Glutamatergic neuron (in vitro differentiated cells): ENCODE measurements around the gene ZNF394. TPM values are rescaled to one million over a fixed set of nuclear protein-coding genes. Genes with fewer than 3 reads are reported as not detected.
A peak's percentile ranks its signal among the peaks of the same experiment; 100 is the strongest.

Experiments used
- DNase-seq: peaks from one replicate; pipeline ENCODE4 v3.0.0; 2022
- H3K27ac Mint-ChIP-seq: one replicate; pipeline ENCODE4 v1.8.0; 2020; ENCODE audit warnings: mild to moderate bottlenecking, mixed read lengths, inconsistent platforms; ENCODE audit not compliant: unreplicated experiment
- H3K27me3 Mint-ChIP-seq: one replicate; pipeline ENCODE4 v1.8.0; 2020; ENCODE audit warnings: mild to moderate bottlenecking, moderate library complexity, mixed read lengths, inconsistent platforms; ENCODE audit not compliant: unreplicated experiment
- H3K36me3 Mint-ChIP-seq: one replicate; pipeline ENCODE4 v1.8.0; 2020; ENCODE audit warnings: mild to moderate bottlenecking, mixed read lengths, inconsistent platforms; ENCODE audit not compliant: unreplicated experiment
- H3K4me1 Mint-ChIP-seq: one replicate; pipeline ENCODE4 v1.8.0; 2020; ENCODE audit warnings: mild to moderate bottlenecking, low read depth, mixed read lengths, inconsistent platforms; ENCODE audit not compliant: unreplicated experiment
- H3K4me3 Mint-ChIP-seq: one replicate; pipeline ENCODE4 v1.8.0; 2020; ENCODE audit warnings: mild to moderate bottlenecking, mixed read lengths, inconsistent platforms; ENCODE audit not compliant: unreplicated experiment
- H3K9me3 Mint-ChIP-seq: one replicate; pipeline ENCODE4 v1.8.0; 2020; ENCODE audit warnings: mild to moderate bottlenecking, moderate library complexity, mixed read lengths, inconsistent platforms; ENCODE audit not compliant: unreplicated experiment
- CTCF ChIP-seq: fragments of 200-600 bp; sonication (generic); IDR thresholded peaks from one replicate; pipeline ENCODE4 v1.5.0; 2021; ENCODE audit not compliant: partially characterized antibody, unreplicated experiment
- total RNA-seq: library from RNA; stranded (reverse); fragmentation: NEBNext Ultra II Directional; extraction: Animal tissue kit (Norgen Biotek cat#: 25700); gene quantifications from one replicate; pipeline ENCODE4 v1.2.1, GENCODE V29; 2021; ENCODE audit not compliant: unreplicated experiment

ZNF394 gene
- total RNA-seq, 1 donor from 2014 or later, result 19.9 TPM

GRCh38 chr7:99456288-99456687 lies 43.8 kb downstream of the ZNF394 start:
- H3K4me3 Mint-ChIP-seq, result no peak overlapping the region
- no peaks in the 10 kb centered on the region for H3K36me3 Mint-ChIP-seq
- H3K27me3 Mint-ChIP-seq, result peaks cover 6% of the 10 kb centered on the region
- peaks cover 17% of the 10 kb centered on the region for H3K4me1 Mint-ChIP-seq
- no peak for TF ChIP-seq CTCF
- peaks cover 8% of the 10 kb centered on the region for H3K9me3 Mint-ChIP-seq
- peak overlapping the region; percentile 68 for H3K27ac Mint-ChIP-seq
- DNase-seq, result no peak

- Mint-ChIP-seq H3K9me3 (peaks cover 8% of the 10 kb centered on the region), H3K4me3 (no peak overlapping the region), H3K27ac (peak overlapping the region; percentile 68), H3K36me3 (no peaks in the 10 kb centered on the region), H3K27me3 (peaks cover 6% of the 10 kb centered on the region), H3K4me1 (peaks cover 17% of the 10 kb centered on the region)
- no peak for DNase-seq
- TF ChIP-seq CTCF, result no peak
These were observed 44.2 kb downstream of the ZNF394 start for GRCh38 chr7:99455874-99456273.

- Mint-ChIP-seq H3K27me3 (peaks cover 4% of the 10 kb centered on the region), H3K36me3 (no peaks in the 10 kb centered on the region), H3K4me3 (no peak overlapping the region), H3K27ac (no peak overlapping the region), H3K9me3 (peaks cover 5% of the 10 kb centered on the region), H3K4me1 (peaks cover 11% of the 10 kb centered on the region)
- DNase-seq, result no peak
- no peak for TF ChIP-seq CTCF
These were observed 47.0 kb downstream of the ZNF394 start for GRCh38 chr7:99453105-99453504.

GRCh38 chr7:99452541-99452940 lies 47.5 kb downstream of the ZNF394 start:
- Mint-ChIP-seq H3K27ac (no peak overlapping the region), H3K4me3 (no peak overlapping the region), H3K27me3 (peaks cover 4% of the 10 kb centered on the region), H3K9me3 (peaks cover 5% of the 10 kb centered on the region), H3K4me1 (peaks cover 11% of the 10 kb centered on the region), H3K36me3 (no peaks in the 10 kb centered on the region)
- no peak for TF ChIP-seq CTCF
- DNase-seq, result no peak

- no peak for TF ChIP-seq CTCF
- H3K27ac Mint-ChIP-seq, result no peak overlapping the region
- H3K9me3 Mint-ChIP-seq, result peaks cover 4% of the 10 kb centered on the region
- no peaks in the 10 kb centered on the region for H3K36me3 Mint-ChIP-seq
- H3K4me3 Mint-ChIP-seq, result no peak overlapping the region
- peaks cover 8% of the 10 kb centered on the region for H3K4me1 Mint-ChIP-seq
- DNase-seq, result no peak
- peaks cover 4% of the 10 kb centered on the region for H3K27me3 Mint-ChIP-seq
These were observed 48.1 kb downstream of the ZNF394 start for GRCh38 chr7:99451936-99452335.
